ENCODE data around the gene ACAT1. TPM values are rescaled to one million over a fixed set of nuclear protein-coding genes. Genes with fewer than 3 reads are reported as not detected.
"Not testable (repeated sequence)": the region's sequence is repeated elsewhere in the genome, so short reads cannot be mapped to it uniquely, and the experiment has no call there.

Gene ACAT1
- total RNA-seq, 1 experiment from 2014 or later = 34.4 TPM

GRCh38 chr11:108160970-108161566, 39.7 kb downstream of the ACAT1 start:
- POLR2A ChIA-PET (ENCODE audit: unreplicated experiment) = no interaction called here
- H3K9me2 ChIP-seq (ENCODE audit: insufficient read depth) = no peaks in the 10 kb centered on the region
- H3K4me1 ChIP-seq (replicated peaks; ENCODE audit: insufficient read depth) = no peaks in the 10 kb centered on the region
- H3K27me3 ChIP-seq (ENCODE audit: insufficient read depth, low read depth) = no peaks in the 10 kb centered on the region
- H3K27ac ChIP-seq = no peak overlapping the region
- no peak overlapping the region for H3K4me3 ChIP-seq
- H2AFZ ChIP-seq = no peak overlapping the region
- peaks cover 16% of the 10 kb centered on the region; the same call in 1 of the 2 replicates for H3K36me3 ChIP-seq (ENCODE audit: low read depth)
- no peak for TF ChIP-seq EZH2 (IDR thresholded peaks at IDR 0.05; ENCODE audit: low read depth)
- TF ChIP-seq, protein P1, sequence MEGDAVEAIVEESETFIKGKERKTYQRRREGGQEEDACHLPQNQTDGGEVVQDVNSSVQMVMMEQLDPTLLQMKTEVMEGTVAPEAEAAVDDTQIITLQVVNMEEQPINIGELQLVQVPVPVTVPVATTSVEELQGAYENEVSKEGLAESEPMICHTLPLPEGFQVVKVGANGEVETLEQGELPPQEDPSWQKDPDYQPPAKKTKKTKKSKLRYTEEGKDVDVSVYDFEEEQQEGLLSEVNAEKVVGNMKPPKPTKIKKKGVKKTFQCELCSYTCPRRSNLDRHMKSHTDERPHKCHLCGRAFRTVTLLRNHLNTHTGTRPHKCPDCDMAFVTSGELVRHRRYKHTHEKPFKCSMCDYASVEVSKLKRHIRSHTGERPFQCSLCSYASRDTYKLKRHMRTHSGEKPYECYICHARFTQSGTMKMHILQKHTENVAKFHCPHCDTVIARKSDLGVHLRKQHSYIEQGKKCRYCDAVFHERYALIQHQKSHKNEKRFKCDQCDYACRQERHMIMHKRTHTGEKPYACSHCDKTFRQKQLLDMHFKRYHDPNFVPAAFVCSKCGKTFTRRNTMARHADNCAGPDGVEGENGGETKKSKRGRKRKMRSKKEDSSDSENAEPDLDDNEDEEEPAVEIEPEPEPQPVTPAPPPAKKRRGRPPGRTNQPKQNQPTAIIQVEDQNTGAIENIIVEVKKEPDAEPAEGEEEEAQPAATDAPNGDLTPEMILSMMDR (conservative IDR thresholded peaks at IDR 0.05) = no peak
- intact Hi-C loops (cut with micrococcal nuclease; ENCODE audit: unreplicated experiment) = no loop called here
- DNase-seq = no peak
- no peaks in the 10 kb centered on the region; the same call in 1 of the 2 replicates for H4K20me1 ChIP-seq (ENCODE audit: insufficient read depth)
- no peaks in the 10 kb centered on the region for H3K79me2 ChIP-seq (ENCODE audit: low read depth)
- H3F3A ChIP-seq (ENCODE audit: insufficient read depth, low read depth) = no peaks in the 10 kb centered on the region
- CTCF ChIA-PET = no interaction called here
- H3K4me2 ChIP-seq = no peak overlapping the region
- no TSS peak for BruUV-seq (replicated peaks)
- no peaks in the 10 kb centered on the region for H3K9me3 ChIP-seq (ENCODE audit: insufficient read depth, low read depth)

DNA sequence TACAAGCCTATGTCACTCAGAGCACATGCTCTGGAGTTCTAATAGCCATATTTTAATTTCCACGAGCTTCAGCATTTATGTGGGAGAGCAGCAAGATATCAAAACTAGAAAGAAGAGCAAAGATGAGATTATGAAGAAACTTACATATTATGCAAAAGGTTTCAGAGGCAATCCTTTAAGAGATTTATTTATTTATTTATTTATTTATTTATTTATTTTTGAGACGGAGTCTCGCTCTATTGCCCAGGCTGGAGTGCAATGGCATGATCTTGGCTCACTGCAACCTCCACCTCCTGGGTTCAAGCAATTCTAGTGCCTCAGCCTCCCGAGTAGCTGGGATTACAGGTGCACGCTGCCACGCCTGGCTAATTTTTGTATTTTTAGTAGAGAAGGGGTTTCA, 41.5 kb downstream of the ACAT1 start:
- CTCF ChIA-PET = interaction anchor here (0.5 kb wide), 1 partner anchor 154 kb away, joined by 10 read pairs; the partner anchor contains the start of gene CUL5
- H3K4me1 ChIP-seq (replicated peaks; ENCODE audit: insufficient read depth); H3K4me2 ChIP-seq; H3F3A ChIP-seq (ENCODE audit: insufficient read depth, low read depth); H3K4me3 ChIP-seq; H3K9me3 ChIP-seq (ENCODE audit: insufficient read depth, low read depth); H3K9me2 ChIP-seq (ENCODE audit: insufficient read depth); BruUV-seq (replicated peaks); H3K27ac ChIP-seq; H3K79me2 ChIP-seq (ENCODE audit: low read depth); H3K27me3 ChIP-seq (ENCODE audit: insufficient read depth, low read depth); intact Hi-C loops (cut with micrococcal nuclease; ENCODE audit: unreplicated experiment); POLR2A ChIA-PET (ENCODE audit: unreplicated experiment); DNase-seq; H4K20me1 ChIP-seq (ENCODE audit: insufficient read depth); H2AFZ ChIP-seq: not testable (repeated sequence)
- H3K36me3 ChIP-seq (ENCODE audit: low read depth) = peaks cover 17% of the 10 kb centered on the region

GRCh38 chr11:108167624-108168023, 46.3 kb downstream of the ACAT1 start:
- intact Hi-C loops (cut with micrococcal nuclease; ENCODE audit: unreplicated experiment) = no loop called here
- POLR2A ChIA-PET (ENCODE audit: unreplicated experiment) = no interaction called here
- BruUV-seq (replicated peaks) = no TSS peak

More at GRCh38 chr11:108167624-108168023, 46.3 kb downstream of the ACAT1 start:
- no peaks in the 10 kb centered on the region for H3K79me2 ChIP-seq (ENCODE audit: low read depth)
- H3K9me3 ChIP-seq (ENCODE audit: insufficient read depth, low read depth) = no peaks in the 10 kb centered on the region
- no peak overlapping the region for H3K4me3 ChIP-seq
- no peaks in the 10 kb centered on the region for H3F3A ChIP-seq (ENCODE audit: insufficient read depth, low read depth)
- no peak overlapping the region for H3K4me2 ChIP-seq
- no peaks in the 10 kb centered on the region for H3K9me2 ChIP-seq (ENCODE audit: insufficient read depth)
- H3K27me3 ChIP-seq (ENCODE audit: insufficient read depth, low read depth) = no peaks in the 10 kb centered on the region
- H3K4me1 ChIP-seq (replicated peaks; ENCODE audit: insufficient read depth) = no peaks in the 10 kb centered on the region
- no peak for DNase-seq
- CTCF ChIA-PET = no interaction called here
- H3K27ac ChIP-seq = no peak overlapping the region
- H4K20me1 ChIP-seq (ENCODE audit: insufficient read depth) = no peaks in the 10 kb centered on the region; the same call in 1 of the 2 replicates
- TF ChIP-seq, protein P1 (conservative IDR thresholded peaks at IDR 0.05) = no peak
- TF ChIP-seq EZH2 (IDR thresholded peaks at IDR 0.05; ENCODE audit: low read depth) = no peak
- peaks cover 37% of the 10 kb centered on the region for H3K36me3 ChIP-seq (ENCODE audit: low read depth)
- H2AFZ ChIP-seq = no peak overlapping the region
